Caco-2 (cell line): Measurements from ENCODE around the gene LRRC47. TPM values are rescaled to one million over a fixed set of nuclear protein-coding genes. Genes with fewer than 3 reads are reported as not detected.

Experiments used
- BruUV-seq: library from RNA; stranded (reverse); fragments of 400-500 nt; replicated peaks from 2 replicates; lab custom pipeline; 2021; lab: Mats Ljungman, UMichigan
- CTCF ChIA-PET: fragments of 300-600 bp; sonication (Branson Sonifier 250); formaldehyde crosslinking; loops from one replicate; lab custom pipeline; 2022; ENCODE audit warnings: antibody characterized with exemption; lab: Charles Lee
- POLR2A ChIA-PET: fragments of 300-600 bp; sonication (Branson Sonifier 250); formaldehyde crosslinking; loops from one replicate; lab custom pipeline; 2022; ENCODE audit warnings: antibody characterized with exemption; lab: Charles Lee
- DNase-seq, 2 experiments: peaks; one replicate each; pipeline versions ENCODE4 v3.0.0 to v3.0.0-alpha.2; 2020 to 2022
- H3K27me3 ChIP-seq: replicated peaks from 2 replicates; pipeline ENCODE4 v1.6.0; 2011; ENCODE audit warnings: low read length; ENCODE audit not compliant: control insufficient read depth, insufficient read depth
- H3K36me3 ChIP-seq: 2 replicates; pipeline ENCODE4 v1.5.1; 2011; ENCODE audit warnings: low read length; ENCODE audit not compliant: control insufficient read depth, insufficient read depth
- H3K4me1 ChIP-seq: fragments of 250-450 bp; sonication (Bioruptor Pico); 2 replicates; pipeline ENCODE4 v1.5.1; 2020; ENCODE audit warnings: mild to moderate bottlenecking
- H3K4me3 ChIP-seq: 2 replicates; pipeline ENCODE4 v1.5.1; 2011; ENCODE audit warnings: low read depth, mild to moderate bottlenecking, control low read depth, low read length
- H3K9me3 ChIP-seq: fragments of 250-450 bp; sonication (Bioruptor Pico); 2 replicates; pipeline ENCODE4 v1.5.1; 2020; ENCODE audit warnings: mild to moderate bottlenecking, moderate library complexity
- H3K27ac Mint-ChIP-seq: one replicate; pipeline ENCODE4 v1.8.0; 2022; ENCODE audit warnings: mixed read lengths; ENCODE audit not compliant: unreplicated experiment
- H3K27me3 Mint-ChIP-seq: one replicate; pipeline ENCODE4 v1.8.0; 2022; ENCODE audit warnings: mixed read lengths; ENCODE audit not compliant: insufficient read depth, unreplicated experiment
- H3K36me3 Mint-ChIP-seq: one replicate; pipeline ENCODE4 v1.8.0; 2022; ENCODE audit warnings: mild to moderate bottlenecking, mixed read lengths; ENCODE audit not compliant: insufficient read depth, unreplicated experiment
- H3K4me1 Mint-ChIP-seq: one replicate; pipeline ENCODE4 v1.8.0; 2022; ENCODE audit warnings: low read depth, mixed read lengths; ENCODE audit not compliant: unreplicated experiment
- H3K4me3 Mint-ChIP-seq: one replicate; pipeline ENCODE4 v1.8.0; 2022; ENCODE audit warnings: mild to moderate bottlenecking, moderate library complexity, mixed read lengths; ENCODE audit not compliant: unreplicated experiment
- H3K9me3 Mint-ChIP-seq: one replicate; pipeline ENCODE4 v1.8.0; 2022; ENCODE audit warnings: mixed read lengths; ENCODE audit not compliant: unreplicated experiment
- intact Hi-C: fragments of 100-400 bp; cut with micrococcal nuclease; formaldehyde crosslinking; loops from one replicate; pipeline ENCODE4 v1.10.0; 2022; ENCODE audit not compliant: unreplicated experiment
- total RNA-seq: library from RNA; stranded (reverse); gene quantifications from 2 replicates; pipeline ENCODE4 v1.2.3, GENCODE V29; 2022
- TF ChIP-seq, protein P1 (sequence below), 2 experiments: fragments of 200-600 bp in 1 of 2; IDR thresholded peaks; 1 replicate in 1 of 2; 2 replicates in 1 of 2; pipeline versions ENCODE4 v1.5.1 to v1.8.0; 2011 to 2022; ENCODE audit warnings: antibody characterized with exemption in 1 of 2, control low read depth in 1 of 2, inconsistent platforms in 1 of 2, low read depth in 1 of 2, low read length in 1 of 2, mild to moderate bottlenecking in 1 of 2, moderate library complexity in 1 of 2; ENCODE audit not compliant: insufficient read depth in 1 of 2, severe bottlenecking in 1 of 2, unreplicated experiment in 1 of 2

The LRRC47 gene
- total RNA-seq, 1 experiment from 2014 or later: 48.5 TPM

DNA sequence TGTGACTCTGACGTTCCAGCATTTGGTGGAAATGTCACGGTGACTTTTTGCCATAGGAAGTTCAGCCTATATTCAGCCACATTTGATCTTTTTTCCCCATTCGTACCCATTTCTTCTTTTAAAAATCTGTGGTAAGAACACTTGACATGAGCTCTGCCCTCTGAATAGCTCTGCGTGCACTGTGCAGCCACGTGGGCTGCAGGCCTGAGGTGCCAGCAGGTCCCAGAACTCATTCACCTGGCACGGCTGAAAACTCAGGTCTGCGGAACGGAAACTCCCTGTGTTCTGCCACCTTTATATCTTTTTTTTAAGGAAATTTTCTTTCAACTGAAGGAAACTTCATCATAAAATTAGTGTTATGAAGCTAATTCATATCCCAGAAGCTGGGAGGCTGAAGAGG is 32.1 kb upstream of the LRRC47 start:
- no peak for DNase-seq
- ChIA-PET POLR2A (no interaction called here), CTCF (interaction anchor here (0.8 kb wide), 1 partner anchor 30 kb away, joined by 3 read pairs; no protein-coding TSS in a partner anchor)
- Mint-ChIP-seq H3K36me3 (peaks cover 11% of the 10 kb centered on the region), H3K9me3 (no peaks in the 10 kb centered on the region), H3K4me1 (no peaks in the 10 kb centered on the region), H3K27me3 (no peaks in the 10 kb centered on the region), H3K4me3 (no peak overlapping the region), H3K27ac (no peak overlapping the region)
- Histone ChIP-seq H3K36me3 (no peaks in the 10 kb centered on the region), H3K27me3 (no peaks in the 10 kb centered on the region), H3K4me3 (no peak overlapping the region), H3K9me3 (no peaks in the 10 kb centered on the region), H3K4me1 (no peaks in the 10 kb centered on the region)
- BruUV-seq: no TSS peak
- intact Hi-C loops: no loop called here
- TF ChIP-seq, protein P1, sequence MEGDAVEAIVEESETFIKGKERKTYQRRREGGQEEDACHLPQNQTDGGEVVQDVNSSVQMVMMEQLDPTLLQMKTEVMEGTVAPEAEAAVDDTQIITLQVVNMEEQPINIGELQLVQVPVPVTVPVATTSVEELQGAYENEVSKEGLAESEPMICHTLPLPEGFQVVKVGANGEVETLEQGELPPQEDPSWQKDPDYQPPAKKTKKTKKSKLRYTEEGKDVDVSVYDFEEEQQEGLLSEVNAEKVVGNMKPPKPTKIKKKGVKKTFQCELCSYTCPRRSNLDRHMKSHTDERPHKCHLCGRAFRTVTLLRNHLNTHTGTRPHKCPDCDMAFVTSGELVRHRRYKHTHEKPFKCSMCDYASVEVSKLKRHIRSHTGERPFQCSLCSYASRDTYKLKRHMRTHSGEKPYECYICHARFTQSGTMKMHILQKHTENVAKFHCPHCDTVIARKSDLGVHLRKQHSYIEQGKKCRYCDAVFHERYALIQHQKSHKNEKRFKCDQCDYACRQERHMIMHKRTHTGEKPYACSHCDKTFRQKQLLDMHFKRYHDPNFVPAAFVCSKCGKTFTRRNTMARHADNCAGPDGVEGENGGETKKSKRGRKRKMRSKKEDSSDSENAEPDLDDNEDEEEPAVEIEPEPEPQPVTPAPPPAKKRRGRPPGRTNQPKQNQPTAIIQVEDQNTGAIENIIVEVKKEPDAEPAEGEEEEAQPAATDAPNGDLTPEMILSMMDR (IDR thresholded peaks at IDR 0.05; ENCODE audit: insufficient read depth in 1 of 2, low read depth in 1 of 2, low read length in 1 of 2, severe bottlenecking in 1 of 2, unreplicated experiment in 1 of 2): no peak

DNA sequence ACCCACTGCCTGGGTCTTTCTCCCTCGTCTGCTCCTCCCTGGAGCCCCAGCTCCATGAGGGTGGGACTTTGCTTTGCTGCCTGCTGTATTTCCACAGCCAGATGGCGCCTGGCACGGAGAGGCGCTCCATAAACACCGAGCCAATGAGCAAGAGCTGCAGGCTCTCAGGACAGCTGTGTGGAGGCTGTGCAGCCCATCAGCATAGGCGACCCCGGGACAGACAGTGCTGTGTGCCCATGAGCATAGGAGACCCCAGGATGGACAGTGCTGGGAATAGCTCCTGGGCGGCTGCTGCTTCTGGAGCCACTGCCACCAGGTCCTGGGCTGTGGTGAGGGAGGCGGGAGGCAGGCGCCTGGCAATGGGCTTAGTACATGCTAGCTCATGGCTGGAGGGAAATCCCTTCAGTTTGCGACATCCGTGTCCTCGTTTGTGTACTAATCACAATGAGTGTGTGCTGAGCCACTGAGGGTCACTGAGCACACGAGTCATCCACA is 31.6 kb upstream of the LRRC47 start:
- no peak overlapping the region for H3K27ac Mint-ChIP-seq
- intact Hi-C loops: no loop called here
- H3K9me3 ChIP-seq: no peaks in the 10 kb centered on the region
- DNase-seq: peak in 1 of 2 experiments; percentile 10
- no peaks in the 10 kb centered on the region for H3K27me3 Mint-ChIP-seq
- TF ChIP-seq, protein P1 (IDR thresholded peaks at IDR 0.05; ENCODE audit: insufficient read depth in 1 of 2, low read depth in 1 of 2, low read length in 1 of 2, severe bottlenecking in 1 of 2, unreplicated experiment in 1 of 2): peak in 1 of 2 experiments; percentile 9
- no peaks in the 10 kb centered on the region for H3K27me3 ChIP-seq
- POLR2A ChIA-PET: no interaction called here
- peaks cover 11% of the 10 kb centered on the region for H3K36me3 Mint-ChIP-seq
- H3K4me1 ChIP-seq: no peaks in the 10 kb centered on the region
- H3K36me3 ChIP-seq: no peaks in the 10 kb centered on the region
- no peaks in the 10 kb centered on the region for H3K4me1 Mint-ChIP-seq
- CTCF ChIA-PET: interaction anchor here (0.8 kb wide), 1 partner anchor 30 kb away, joined by 3 read pairs; no protein-coding TSS in a partner anchor
- H3K4me3 ChIP-seq: no peak overlapping the region
- no TSS peak for BruUV-seq
- H3K4me3 Mint-ChIP-seq: no peak overlapping the region
- H3K9me3 Mint-ChIP-seq: no peaks in the 10 kb centered on the region

DNA sequence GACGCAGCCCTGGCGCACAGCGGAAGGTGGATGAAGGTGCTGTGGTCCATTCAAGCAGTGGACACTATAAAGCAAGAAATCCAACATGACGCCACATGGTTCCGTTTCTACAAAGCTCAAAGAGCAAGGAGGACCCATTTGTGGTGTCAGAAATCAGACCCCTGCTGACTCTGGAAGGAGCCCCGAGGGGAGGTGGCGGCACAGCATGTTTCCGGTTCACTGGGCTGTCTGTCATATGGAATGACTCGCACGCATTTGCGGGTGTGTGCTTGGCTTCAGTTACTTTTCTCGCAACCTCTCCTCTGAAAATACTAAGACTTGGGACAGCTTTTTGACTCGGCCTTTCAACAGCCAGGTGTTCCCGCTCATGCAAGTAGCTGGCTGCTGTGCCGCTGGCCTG is 29.1 kb upstream of the LRRC47 start:
- Mint-ChIP-seq H3K9me3 (no peaks in the 10 kb centered on the region), H3K27me3 (no peaks in the 10 kb centered on the region), H3K36me3 (peaks cover 11% of the 10 kb centered on the region), H3K27ac (no peak overlapping the region), H3K4me3 (no peak overlapping the region), H3K4me1 (no peaks in the 10 kb centered on the region)
- no peak for DNase-seq
- intact Hi-C loops: no loop called here
- no peaks in the 10 kb centered on the region for H3K9me3 ChIP-seq
- TF ChIP-seq, protein P1 (IDR thresholded peaks at IDR 0.05; ENCODE audit: insufficient read depth in 1 of 2, low read depth in 1 of 2, low read length in 1 of 2, severe bottlenecking in 1 of 2, unreplicated experiment in 1 of 2): no peak
- POLR2A ChIA-PET: no interaction called here
- CTCF ChIA-PET: no interaction called here
- no TSS peak for BruUV-seq
- no peaks in the 10 kb centered on the region for H3K27me3 ChIP-seq
- no peaks in the 10 kb centered on the region for H3K36me3 ChIP-seq
- H3K4me3 ChIP-seq: no peak overlapping the region
- no peaks in the 10 kb centered on the region for H3K4me1 ChIP-seq
